Hematopoietic multipotent progenitor cell (in vitro differentiated cells): ENCODE data around the gene PTPN5. TPM values are rescaled to one million over a fixed set of nuclear protein-coding genes. Genes with fewer than 3 reads are reported as not detected.

Experiments used
- DNase-seq, 3 donors: peaks; one replicate each; pipeline ENCODE4 v3.0.0-alpha.2; 2011 to 2015; ENCODE audit warnings: low read depth in 2 of 3, low spot score in 2 of 3
- total RNA-seq: library from RNA; depleted of rRNA; stranded (reverse); fragments of >200 nt; gene quantifications from one replicate; pipeline ENCODE4 v1.2.3, GENCODE V29; 2012

PTPN5 gene
- total RNA-seq, 1 donor = under 0.01 TPM

DNA sequence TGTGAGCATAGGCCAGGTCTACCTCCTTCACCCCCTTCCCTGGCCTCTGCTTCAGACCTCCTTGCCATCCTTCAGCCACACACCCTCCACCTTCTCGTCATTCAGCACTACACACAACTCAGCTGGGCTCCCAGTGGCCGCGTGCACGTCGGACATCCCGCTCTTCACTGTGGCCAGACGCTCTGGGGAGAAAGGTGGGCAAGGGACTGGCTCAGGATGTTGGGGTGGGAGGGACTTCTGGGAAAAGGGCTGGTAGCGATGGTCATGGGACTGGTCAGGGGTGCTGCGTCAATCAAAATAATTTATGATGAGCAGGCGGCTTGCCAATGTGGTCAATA lies 77.2 kb downstream of the PTPN5 start:
- DNase-seq = no peak

- no peak for DNase-seq
These were observed 77.8 kb downstream of the PTPN5 start for GRCh38 chr11:18713646-18714442.

GRCh38 chr11:18710545-18710944 lies 81.1 kb downstream of the PTPN5 start:
- no peak for DNase-seq

GRCh38 chr11:18709414-18709813 lies 82.2 kb downstream of the PTPN5 start:
- DNase-seq = no peak

DNA sequence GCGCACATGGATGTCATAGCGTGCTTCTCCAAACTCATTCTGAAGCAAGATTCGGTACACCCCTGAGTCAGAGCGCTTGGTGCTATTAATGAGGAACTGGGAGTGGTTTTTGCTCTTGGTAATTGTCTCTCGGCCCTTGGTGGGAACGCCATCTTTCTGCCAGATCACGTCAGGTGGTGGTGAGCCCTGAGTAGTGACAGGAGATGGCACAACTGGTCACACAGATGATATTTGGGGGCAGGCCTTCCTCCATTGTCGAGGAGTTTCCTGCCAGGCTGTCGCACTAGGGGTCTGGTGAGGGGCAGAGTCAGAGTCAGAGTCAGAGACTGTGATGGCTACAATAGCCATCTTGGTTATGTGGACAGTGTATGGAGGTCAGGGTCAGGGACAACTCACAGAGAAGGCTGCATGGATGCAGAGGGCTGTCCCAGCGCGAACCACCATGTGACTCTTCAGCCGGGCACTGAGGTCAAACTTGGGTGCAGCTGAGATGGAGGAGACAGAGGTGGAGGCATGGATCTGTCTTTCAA lies 83.7 kb downstream of the PTPN5 start:
- no peak for DNase-seq

- peak in 2 of 3 donors; percentile 54 to 55 for DNase-seq
These were observed 85.0 kb downstream of the PTPN5 start for GRCh38 chr11:18706330-18707243.

DNA sequence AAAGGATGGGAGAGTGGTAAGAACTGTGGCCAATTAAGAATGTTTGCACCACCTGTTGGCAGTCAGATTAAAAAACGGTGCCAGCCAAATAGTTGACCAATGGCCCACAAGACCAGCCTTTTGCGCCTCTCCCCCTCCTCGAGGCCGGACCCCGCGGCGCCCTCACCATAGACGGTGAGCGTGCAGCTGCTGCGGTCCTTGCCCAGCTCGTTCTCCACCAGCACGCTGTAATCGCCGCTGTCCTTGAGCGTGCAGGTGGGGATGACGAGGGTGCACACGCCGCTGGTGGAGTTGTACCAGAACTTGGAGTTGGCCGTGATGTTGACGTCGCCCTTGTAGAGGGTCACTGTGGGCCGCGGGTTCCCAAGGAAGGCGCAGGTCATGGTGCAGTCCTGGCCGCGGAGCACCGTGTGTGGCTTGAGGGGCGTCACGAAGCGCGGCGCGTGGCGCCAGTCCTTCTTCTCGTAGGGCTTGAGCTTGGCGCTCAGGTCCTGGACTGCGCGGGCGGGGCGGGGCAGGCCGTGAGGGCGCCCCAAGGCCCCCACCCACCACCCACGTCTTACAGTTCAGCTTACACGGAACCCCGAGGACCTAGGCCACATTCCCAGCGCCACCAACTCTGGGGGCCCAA lies 85.8 kb downstream of the PTPN5 start:
- DNase-seq = peak in 1 of 3 donors; percentile 32

DNA sequence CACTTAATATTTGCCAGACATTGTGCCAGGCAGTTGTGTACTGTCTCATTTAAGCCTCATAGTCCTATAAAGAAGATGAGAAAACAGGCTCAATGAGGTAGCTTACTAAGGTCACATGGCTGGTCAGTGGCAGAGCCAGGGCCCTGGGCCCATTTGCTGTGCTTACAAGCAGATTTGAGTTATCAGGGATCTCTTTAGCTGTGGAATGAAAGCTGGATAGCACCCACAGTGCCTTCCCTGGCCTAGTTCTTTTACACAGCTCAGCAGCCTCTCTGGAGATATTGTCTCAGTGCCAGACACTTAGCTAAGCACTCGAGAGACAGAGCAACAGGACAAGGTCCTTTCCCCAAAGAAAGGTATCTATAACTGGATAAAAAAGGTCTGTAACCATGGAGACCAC lies 86.9 kb downstream of the PTPN5 start:
- DNase-seq = no peak

- no peak for DNase-seq
These were observed 87.5 kb downstream of the PTPN5 start for GRCh38 chr11:18704045-18704645.

DNA sequence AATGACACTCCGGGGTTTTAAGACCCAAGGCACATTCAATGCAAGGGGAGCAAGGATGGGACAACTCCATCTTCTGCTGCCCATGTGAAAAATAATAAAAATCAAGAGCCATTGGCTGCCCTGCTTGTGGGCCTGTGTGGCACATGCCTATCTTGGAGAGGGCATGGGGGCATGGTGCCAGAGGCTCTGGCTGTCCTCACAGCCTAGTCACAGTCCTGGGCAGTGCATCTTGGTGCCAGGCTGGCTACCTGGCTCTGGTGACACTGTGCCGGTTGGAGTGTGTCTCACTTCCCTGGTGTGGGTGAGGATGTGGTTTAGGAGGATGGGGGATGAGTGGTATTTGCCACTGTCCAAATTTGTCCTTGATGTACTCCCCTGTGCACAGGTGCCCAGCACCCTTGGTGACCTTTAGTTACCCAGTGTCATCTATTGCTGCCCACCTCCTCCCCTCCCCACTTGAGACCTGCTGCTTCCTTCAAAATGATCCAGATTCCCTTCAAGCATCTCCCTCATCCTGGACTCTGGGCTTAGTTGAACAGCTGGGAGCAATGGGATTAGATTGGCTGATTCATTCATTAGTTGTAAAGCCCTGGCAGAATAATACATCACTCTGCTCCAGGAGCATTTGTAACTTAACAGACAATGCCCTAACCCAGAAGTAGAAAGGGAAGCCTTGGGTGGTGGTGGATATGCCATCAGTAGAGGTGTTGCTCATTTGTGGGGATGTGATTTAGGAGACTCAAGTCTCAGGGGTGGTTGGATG lies 88.4 kb downstream of the PTPN5 start:
- no peak for DNase-seq

DNA sequence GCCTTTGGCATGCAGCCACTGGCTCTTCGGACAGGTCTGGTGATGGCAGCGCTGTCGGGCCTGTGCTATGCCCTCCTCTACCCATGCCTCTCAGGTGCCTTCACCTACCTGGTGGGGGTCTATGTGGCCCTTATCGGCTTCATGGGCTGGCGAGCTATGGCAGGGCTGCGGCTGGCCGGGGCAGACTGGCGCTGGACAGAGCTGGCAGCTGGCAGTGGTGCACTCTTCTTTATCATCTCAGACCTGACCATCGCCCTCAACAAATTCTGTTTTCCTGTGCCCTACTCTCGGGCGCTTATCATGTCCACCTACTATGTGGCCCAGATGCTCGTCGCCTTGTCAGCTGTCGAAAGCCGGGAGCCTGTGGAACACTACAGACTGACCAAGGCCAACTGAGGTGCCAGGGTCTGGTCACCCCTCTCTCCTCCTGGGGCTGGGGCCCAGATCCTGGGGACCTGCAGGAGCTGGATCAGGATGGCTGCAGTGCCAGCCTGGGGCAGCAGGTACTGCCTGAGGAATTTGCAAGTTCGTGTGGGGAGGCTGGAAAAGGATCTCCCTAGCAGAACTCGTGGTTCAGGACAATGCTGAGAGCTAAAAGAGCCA lies 89.9 kb downstream of the PTPN5 start:
- no peak for DNase-seq

- no peak for DNase-seq
These were observed 90.7 kb downstream of the PTPN5 start for GRCh38 chr11:18700872-18701271.

DNA sequence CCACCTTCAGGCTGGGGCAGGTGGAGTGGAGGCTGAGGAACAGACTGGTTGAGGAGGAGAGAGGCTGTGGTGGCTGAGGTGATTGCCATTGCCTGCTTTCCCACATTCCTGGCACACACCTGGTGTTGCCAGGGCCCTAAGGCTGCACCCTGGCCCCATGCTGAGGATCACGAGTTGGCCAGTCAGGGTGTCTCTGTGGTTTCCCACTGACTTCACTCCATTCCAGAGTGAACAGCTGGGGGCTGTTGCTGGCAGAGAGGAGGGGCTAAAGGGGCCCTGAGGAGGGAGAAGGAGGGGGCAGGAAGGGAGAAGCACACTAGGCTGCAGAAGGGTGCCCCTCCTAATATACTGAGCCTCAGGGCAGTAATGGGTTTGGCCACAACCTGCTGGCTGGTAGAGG lies 91.2 kb downstream of the PTPN5 start:
- no peak for DNase-seq

DNA sequence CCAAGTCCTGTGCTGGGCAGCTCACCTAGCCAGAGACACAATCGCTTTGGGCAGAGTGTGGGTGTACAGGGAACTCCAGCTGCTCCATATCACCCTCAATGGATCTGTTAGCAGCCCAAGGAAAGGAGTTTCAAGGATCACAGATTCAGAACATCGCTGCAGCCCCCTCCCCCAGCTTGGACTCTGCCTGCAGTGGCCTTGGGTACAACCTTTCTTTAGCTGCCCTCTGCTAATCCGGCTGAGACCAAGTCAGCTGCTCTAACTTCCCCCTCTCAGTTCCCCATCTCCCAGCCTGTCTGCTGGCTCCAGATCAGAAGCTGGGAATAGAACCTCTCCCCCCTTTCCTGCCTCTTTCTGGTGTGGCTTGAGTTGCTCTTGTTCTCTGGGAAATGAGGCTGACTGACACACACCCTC lies 91.7 kb downstream of the PTPN5 start:
- no peak for DNase-seq

DNA sequence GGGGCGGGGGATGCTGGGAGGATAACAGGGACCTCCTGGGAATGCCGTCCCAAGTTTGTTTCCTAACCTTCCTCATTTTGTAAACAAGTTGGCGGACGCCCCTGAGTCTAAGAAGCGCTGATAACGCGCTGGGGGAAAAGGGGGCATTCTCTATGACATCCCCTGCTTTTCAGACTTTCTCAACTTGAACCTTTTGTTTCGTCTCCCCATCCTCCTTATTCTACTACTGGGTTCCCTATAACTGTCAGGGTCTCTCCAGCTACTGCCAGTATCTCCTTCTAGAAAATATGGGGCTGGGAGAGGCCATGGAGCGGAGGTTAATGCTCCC lies 92.4 kb downstream of the PTPN5 start:
- no peak for DNase-seq

DNA sequence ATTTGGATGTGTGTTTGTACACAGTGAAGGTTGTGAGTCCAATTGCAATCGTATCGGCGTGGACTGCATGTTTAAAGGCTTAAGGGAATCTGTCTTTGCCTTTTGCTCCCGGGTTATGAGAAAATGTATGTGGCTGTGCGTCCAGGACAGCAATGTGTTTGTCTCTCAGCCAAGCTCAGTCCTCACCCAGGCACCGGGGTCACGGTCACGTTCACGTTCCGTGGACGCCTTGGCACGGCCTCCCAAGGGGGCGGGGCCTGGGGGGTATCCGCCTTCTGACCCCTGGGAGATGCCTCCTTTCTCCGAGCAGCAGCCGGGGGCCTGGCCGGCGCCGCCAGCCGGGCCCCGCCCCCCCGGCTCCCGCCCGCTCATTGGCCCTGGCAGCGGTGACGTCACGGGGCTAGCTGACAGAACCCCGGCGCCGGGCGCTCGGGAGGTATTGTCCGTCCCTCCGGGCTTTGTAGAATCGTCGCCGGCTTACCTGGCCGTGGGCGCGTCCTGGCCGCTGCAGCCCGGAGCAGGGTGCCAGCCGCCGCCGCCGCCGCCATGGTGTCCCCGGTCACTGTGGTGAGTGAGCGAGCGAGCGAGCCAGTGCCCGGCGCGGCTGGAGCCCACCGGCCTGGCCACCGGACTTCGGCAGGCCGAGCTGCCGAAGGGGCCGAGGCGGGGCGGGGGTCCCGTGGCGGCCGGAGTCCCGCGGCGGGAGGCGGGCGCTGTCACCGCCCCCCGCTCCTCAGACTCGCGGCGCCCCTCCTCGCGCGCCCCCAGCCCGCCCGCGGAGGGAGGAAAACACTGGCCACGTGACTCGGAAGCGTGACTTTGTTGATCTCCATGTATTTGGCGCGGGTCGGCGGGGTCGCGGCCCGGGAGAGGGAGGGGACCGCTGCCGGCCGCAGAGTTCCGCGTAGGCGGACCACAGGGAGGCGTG lies 93.0 kb downstream of the PTPN5 start, which contains the start of gene TMEM86A:
Gene TMEM86A (plus strand): TSS at position 439 of the 928 bp plus-strand sequence. CDS start 108 bp downstream, at position 547.
- DNase-seq = peak; percentile 74 to 88 (median 83)

- DNase-seq = no peak
These were observed 94.0 kb downstream of the PTPN5 start for GRCh38 chr11:18697576-18697975.

GRCh38 chr11:18696638-18697225 lies 94.9 kb downstream of the PTPN5 start:
- DNase-seq = no peak
